ENCODE measurements around the gene IMMP2L. TPM values are rescaled to one million over a fixed set of nuclear protein-coding genes. Genes with fewer than 3 reads are reported as not detected.

Gene IMMP2L
- total RNA-seq, 1 experiment from 2014 or later = 17.2 TPM

- H3K9me2 ChIP-seq (replicated peaks; ENCODE audit: insufficient read depth, low read length) = no peaks in the 10 kb centered on the region; the same call in 1 of the 2 replicates
- H3K9me3 ChIP-seq (ENCODE audit: low read length) = peaks cover 7% of the 10 kb centered on the region
- no peak for DNase-seq
- H3K9ac ChIP-seq (ENCODE audit: low read length) = no peak overlapping the region
- H3K27me3 ChIP-seq (ENCODE audit: low read length) = no peaks in the 10 kb centered on the region
- H2AFZ ChIP-seq (ENCODE audit: low read length) = no peak overlapping the region
- no peaks in the 10 kb centered on the region for H3K79me2 ChIP-seq (ENCODE audit: low read length)
- H3K4me3 ChIP-seq (ENCODE audit: low read length) = no peak overlapping the region
- H4K20me1 ChIP-seq (ENCODE audit: insufficient read depth, low read depth, low read length) = no peaks in the 10 kb centered on the region
- no peaks in the 10 kb centered on the region for H3K4me1 ChIP-seq (ENCODE audit: low read length)
- no peaks in the 10 kb centered on the region for H3K36me3 ChIP-seq (ENCODE audit: insufficient read depth, low read length)
- no peak overlapping the region for H3K27ac ChIP-seq (ENCODE audit: low read length)
- no peak overlapping the region for H3K4me2 ChIP-seq (ENCODE audit: low read depth, low read length, poor library complexity, severe bottlenecking)
Observed at GRCh38 chr7:111126987-111127386, 435.3 kb downstream of the IMMP2L start.

DNA sequence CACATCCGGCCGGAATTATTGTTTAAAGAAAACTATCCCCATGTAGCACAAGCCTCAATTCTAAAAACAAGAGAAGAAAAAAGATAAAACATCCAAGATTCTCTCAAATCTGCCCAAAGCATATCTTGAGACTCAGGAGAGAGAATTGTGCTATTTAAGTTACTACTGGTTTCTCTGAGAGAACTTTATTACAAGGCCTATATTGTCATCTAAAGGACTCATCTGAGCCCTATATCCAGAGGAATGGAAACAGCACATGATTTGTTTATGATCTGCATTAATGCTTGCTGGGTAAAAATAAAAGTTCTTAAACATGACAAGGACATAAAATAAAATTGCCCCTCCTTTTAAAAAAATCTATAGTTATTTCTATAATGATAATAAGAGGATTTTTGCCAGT is 446.3 kb downstream of the IMMP2L start:
- Histone ChIP-seq H3K4me2 (ENCODE audit: low read depth, low read length, poor library complexity, severe bottlenecking) (no peak overlapping the region), H3K79me2 (ENCODE audit: low read length) (no peaks in the 10 kb centered on the region), H3K4me1 (ENCODE audit: low read length) (no peaks in the 10 kb centered on the region), H3K9me3 (ENCODE audit: low read length) (peaks cover 7% of the 10 kb centered on the region; the same call in 1 of the 2 replicates), H3K27ac (ENCODE audit: low read length) (no peak overlapping the region), H2AFZ (ENCODE audit: low read length) (no peak overlapping the region), H3K27me3 (ENCODE audit: low read length) (no peaks in the 10 kb centered on the region), H4K20me1 (ENCODE audit: insufficient read depth, low read depth, low read length) (no peaks in the 10 kb centered on the region), H3K9ac (ENCODE audit: low read length) (no peak overlapping the region), H3K9me2 (replicated peaks; ENCODE audit: insufficient read depth, low read length) (no peaks in the 10 kb centered on the region), H3K4me3 (ENCODE audit: low read length) (no peak overlapping the region), H3K36me3 (ENCODE audit: insufficient read depth, low read length) (no peaks in the 10 kb centered on the region)
- DNase-seq = no peak

DNA sequence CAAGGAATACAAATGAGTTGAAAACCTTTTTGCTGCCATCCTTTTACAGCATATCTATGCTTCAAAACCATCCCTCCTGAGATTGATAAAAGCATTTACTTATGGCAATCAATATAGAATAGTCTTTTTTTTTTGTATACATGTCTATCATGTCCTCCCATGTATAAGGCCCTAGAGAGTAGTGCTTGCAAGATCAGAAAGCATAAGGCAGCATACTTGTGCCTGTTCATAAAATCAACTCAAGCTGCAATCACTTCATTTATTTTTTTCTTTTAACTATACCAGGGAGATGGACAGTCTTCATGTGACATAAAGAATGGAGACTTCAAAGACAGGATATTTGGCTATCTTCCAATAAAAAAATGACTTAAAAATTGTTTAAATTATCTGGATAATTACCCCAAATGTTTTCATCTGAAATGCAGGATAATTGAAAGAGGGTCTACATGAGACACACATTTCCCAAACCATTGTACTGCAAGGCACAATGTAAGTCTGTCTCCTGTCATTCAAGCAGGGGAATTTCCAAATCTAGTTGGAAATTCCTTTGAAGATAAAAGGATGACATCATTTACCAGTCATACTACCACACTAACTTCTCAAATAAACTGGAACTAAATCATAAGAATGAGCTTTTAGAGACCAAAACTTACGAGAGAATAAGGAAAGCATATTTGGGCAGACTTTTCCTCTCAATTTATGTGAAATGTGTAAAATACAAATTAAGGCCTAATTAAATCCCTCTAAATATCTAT is 448.9 kb downstream of the IMMP2L start:
- no peak overlapping the region for H3K27ac ChIP-seq (ENCODE audit: low read length)
- H3K4me1 ChIP-seq (ENCODE audit: low read length) = no peaks in the 10 kb centered on the region
- H3K79me2 ChIP-seq (ENCODE audit: low read length) = no peaks in the 10 kb centered on the region
- no peak overlapping the region for H3K4me2 ChIP-seq (ENCODE audit: low read depth, low read length, poor library complexity, severe bottlenecking)
- no peaks in the 10 kb centered on the region for H3K27me3 ChIP-seq (ENCODE audit: low read length)
- H3K4me3 ChIP-seq (ENCODE audit: low read length) = no peak overlapping the region
- no peaks in the 10 kb centered on the region for H3K36me3 ChIP-seq (ENCODE audit: insufficient read depth, low read length)
- H2AFZ ChIP-seq (ENCODE audit: low read length) = no peak overlapping the region
- H3K9ac ChIP-seq (ENCODE audit: low read length) = no peak overlapping the region
- H3K9me3 ChIP-seq (ENCODE audit: low read length) = peaks cover 15% of the 10 kb centered on the region
- H4K20me1 ChIP-seq (ENCODE audit: insufficient read depth, low read depth, low read length) = no peaks in the 10 kb centered on the region
- no peaks in the 10 kb centered on the region for H3K9me2 ChIP-seq (replicated peaks; ENCODE audit: insufficient read depth, low read length)
- no peak for DNase-seq

- DNase-seq = no peak
- no peak overlapping the region for H3K4me3 ChIP-seq (ENCODE audit: low read length)
- H3K9me3 ChIP-seq (ENCODE audit: low read length) = peaks cover 15% of the 10 kb centered on the region
- H3K4me1 ChIP-seq (ENCODE audit: low read length) = no peaks in the 10 kb centered on the region
- no peaks in the 10 kb centered on the region for H3K27me3 ChIP-seq (ENCODE audit: low read length)
- H3K9me2 ChIP-seq (replicated peaks; ENCODE audit: insufficient read depth, low read length) = no peaks in the 10 kb centered on the region
- no peak overlapping the region for H3K27ac ChIP-seq (ENCODE audit: low read length)
- no peaks in the 10 kb centered on the region for H3K79me2 ChIP-seq (ENCODE audit: low read length)
- H2AFZ ChIP-seq (ENCODE audit: low read length) = no peak overlapping the region
- no peaks in the 10 kb centered on the region for H3K36me3 ChIP-seq (ENCODE audit: insufficient read depth, low read length)
- H3K9ac ChIP-seq (ENCODE audit: low read length) = no peak overlapping the region
- H3K4me2 ChIP-seq (ENCODE audit: low read depth, low read length, poor library complexity, severe bottlenecking) = no peak overlapping the region
- H4K20me1 ChIP-seq (ENCODE audit: insufficient read depth, low read depth, low read length) = no peaks in the 10 kb centered on the region
Observed at GRCh38 chr7:111112439-111112838, 449.9 kb downstream of the IMMP2L start.

DNA sequence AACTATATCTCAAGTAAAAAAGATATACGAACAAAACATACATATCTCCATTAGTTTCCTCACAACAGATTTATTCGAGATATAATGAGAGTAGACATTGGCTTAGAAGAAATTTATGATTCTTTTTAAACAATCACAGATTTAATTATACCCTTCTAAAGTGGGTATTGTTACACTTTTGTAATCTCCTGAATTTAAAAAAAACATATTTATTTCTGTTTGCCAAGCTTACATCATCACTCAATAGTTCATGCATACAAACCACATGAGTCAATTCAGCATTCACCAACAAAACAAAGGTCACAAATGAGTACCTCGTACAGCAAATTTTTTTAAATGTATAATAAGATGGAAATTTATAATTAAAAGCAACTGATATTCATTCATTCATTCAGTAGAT is 453.8 kb downstream of the IMMP2L start:
- Histone ChIP-seq H3K9me3 (ENCODE audit: low read length) (peaks cover 13% of the 10 kb centered on the region), H4K20me1 (ENCODE audit: insufficient read depth, low read depth, low read length) (no peaks in the 10 kb centered on the region), H3K4me1 (ENCODE audit: low read length) (no peaks in the 10 kb centered on the region; the same call in 1 of the 2 replicates), H3K27ac (ENCODE audit: low read length) (no peak overlapping the region), H3K9me2 (replicated peaks; ENCODE audit: insufficient read depth, low read length) (no peaks in the 10 kb centered on the region), H3K36me3 (ENCODE audit: insufficient read depth, low read length) (no peaks in the 10 kb centered on the region), H3K4me3 (ENCODE audit: low read length) (no peak overlapping the region), H2AFZ (ENCODE audit: low read length) (no peak overlapping the region), H3K27me3 (ENCODE audit: low read length) (no peaks in the 10 kb centered on the region), H3K79me2 (ENCODE audit: low read length) (no peaks in the 10 kb centered on the region), H3K4me2 (ENCODE audit: low read depth, low read length, poor library complexity, severe bottlenecking) (no peak overlapping the region), H3K9ac (ENCODE audit: low read length) (no peak overlapping the region)
- no peak for DNase-seq

GRCh38 chr7:111108000-111108399 is 454.3 kb downstream of the IMMP2L start:
- H3K4me2 ChIP-seq (ENCODE audit: low read depth, low read length, poor library complexity, severe bottlenecking) = no peak overlapping the region
- no peaks in the 10 kb centered on the region for H4K20me1 ChIP-seq (ENCODE audit: insufficient read depth, low read depth, low read length)
- no peak overlapping the region for H3K27ac ChIP-seq (ENCODE audit: low read length)
- H3K4me1 ChIP-seq (ENCODE audit: low read length) = no peaks in the 10 kb centered on the region; the same call in 1 of the 2 replicates
- peaks cover 13% of the 10 kb centered on the region for H3K9me3 ChIP-seq (ENCODE audit: low read length)
- H3K9ac ChIP-seq (ENCODE audit: low read length) = no peak overlapping the region
- H3K9me2 ChIP-seq (replicated peaks; ENCODE audit: insufficient read depth, low read length) = no peaks in the 10 kb centered on the region
- no peaks in the 10 kb centered on the region for H3K36me3 ChIP-seq (ENCODE audit: insufficient read depth, low read length)
- H3K4me3 ChIP-seq (ENCODE audit: low read length) = no peak overlapping the region
- H3K27me3 ChIP-seq (ENCODE audit: low read length) = no peaks in the 10 kb centered on the region
- DNase-seq = no peak
- H3K79me2 ChIP-seq (ENCODE audit: low read length) = no peaks in the 10 kb centered on the region
- no peak overlapping the region for H2AFZ ChIP-seq (ENCODE audit: low read length)

- Histone ChIP-seq H3K9me3 (ENCODE audit: low read length) (peaks cover 12% of the 10 kb centered on the region), H3K4me2 (ENCODE audit: low read depth, low read length, poor library complexity, severe bottlenecking) (no peak overlapping the region), H3K79me2 (ENCODE audit: low read length) (no peaks in the 10 kb centered on the region), H3K4me3 (ENCODE audit: low read length) (no peak overlapping the region), H3K9me2 (replicated peaks; ENCODE audit: insufficient read depth, low read length) (no peaks in the 10 kb centered on the region), H3K36me3 (ENCODE audit: insufficient read depth, low read length) (no peaks in the 10 kb centered on the region), H3K9ac (ENCODE audit: low read length) (no peak overlapping the region), H3K27ac (ENCODE audit: low read length) (no peak overlapping the region), H4K20me1 (ENCODE audit: insufficient read depth, low read depth, low read length) (no peaks in the 10 kb centered on the region), H2AFZ (ENCODE audit: low read length) (no peak overlapping the region), H3K4me1 (ENCODE audit: low read length) (no peaks in the 10 kb centered on the region; the same call in 1 of the 2 replicates), H3K27me3 (ENCODE audit: low read length) (no peaks in the 10 kb centered on the region)
- DNase-seq = no peak
Observed at GRCh38 chr7:111107579-111107978, 454.7 kb downstream of the IMMP2L start.

GRCh38 chr7:111105269-111105668 is 457.0 kb downstream of the IMMP2L start:
- H3K36me3 ChIP-seq (ENCODE audit: insufficient read depth, low read length) = no peaks in the 10 kb centered on the region
- H3K9me3 ChIP-seq (ENCODE audit: low read length) = peaks cover 8% of the 10 kb centered on the region
- H3K4me2 ChIP-seq (ENCODE audit: low read depth, low read length, poor library complexity, severe bottlenecking) = no peak overlapping the region
- H3K9ac ChIP-seq (ENCODE audit: low read length) = no peak overlapping the region
- H3K4me1 ChIP-seq (ENCODE audit: low read length) = no peaks in the 10 kb centered on the region; the same call in 1 of the 2 replicates
- no peak for DNase-seq
- H2AFZ ChIP-seq (ENCODE audit: low read length) = no peak overlapping the region
- no peaks in the 10 kb centered on the region for H3K79me2 ChIP-seq (ENCODE audit: low read length)
- H3K27me3 ChIP-seq (ENCODE audit: low read length) = no peaks in the 10 kb centered on the region
- H3K27ac ChIP-seq (ENCODE audit: low read length) = no peak overlapping the region
- no peaks in the 10 kb centered on the region for H4K20me1 ChIP-seq (ENCODE audit: insufficient read depth, low read depth, low read length)
- no peaks in the 10 kb centered on the region for H3K9me2 ChIP-seq (replicated peaks; ENCODE audit: insufficient read depth, low read length)
- no peak overlapping the region for H3K4me3 ChIP-seq (ENCODE audit: low read length)

Data from Karpas-422 (cell line).